Ascending aorta (tissue), 2 donors: ENCODE data around the gene EMILIN2. TPM values are rescaled to one million over a fixed set of nuclear protein-coding genes. Genes with fewer than 3 reads are reported as not detected.

Experiments used
- DNase-seq, 2 donors: peaks; one replicate each; pipeline ENCODE4 v3.0.0-alpha.2; 2019; ENCODE audit warnings: low spot score in 2 of 2
- H3K27ac ChIP-seq, 2 donors: fragments of 200-600 bp; sonication (generic); one replicate each; pipeline ENCODE4 v1.5.1; 2016 to 2017; ENCODE audit warnings: mild to moderate bottlenecking in 1 of 2
- H3K27me3 ChIP-seq: fragments of 200-600 bp; sonication (generic); one replicate; pipeline ENCODE4 v1.5.1; 2017
- H3K36me3 ChIP-seq, 2 donors: fragments of 200-600 bp; sonication (generic); one replicate each; pipeline ENCODE4 v1.5.1; 2016
- H3K4me1 ChIP-seq, 2 donors: fragments of 200-600 bp; sonication (generic); one replicate each; pipeline ENCODE4 v1.5.1; 2016 to 2017; ENCODE audit warnings: mild to moderate bottlenecking in 1 of 2
- H3K4me3 ChIP-seq, 2 donors: fragments of 200-600 bp; sonication (generic); one replicate each; pipeline ENCODE4 v1.5.1; 2016 to 2017; ENCODE audit warnings: mild to moderate bottlenecking in 1 of 2
- H3K9me3 ChIP-seq, 2 donors: fragments of 200-600 bp; sonication (generic); one replicate each; pipeline ENCODE4 v1.5.1; 2016
- CTCF ChIP-seq, 3 experiments: fragments of 200-600 bp in 2 of 3; fragments of 450-650 bp in 1 of 3; sonication (generic) in 2 of 3; IDR thresholded peaks; one replicate each; pipeline ENCODE4 v1.5.1; 2016 to 2019; ENCODE audit warnings: antibody characterized with exemption in 3 of 3, mild to moderate bottlenecking in 1 of 3, moderate library complexity in 1 of 3
- intact Hi-C: fragments of 100-400 bp; cut with DNase I; formaldehyde crosslinking; loops from one replicate; pipeline ENCODE4 v1.15.1; 2023
- total RNA-seq: library from RNA; depleted of rRNA; stranded (reverse); fragments of >200 nt; gene quantifications from one replicate; pipeline ENCODE4 v1.1.0, GENCODE V29; 2016

Gene EMILIN2
- total RNA-seq, 1 donor from 2014 or later, result 22.4 TPM

DNA sequence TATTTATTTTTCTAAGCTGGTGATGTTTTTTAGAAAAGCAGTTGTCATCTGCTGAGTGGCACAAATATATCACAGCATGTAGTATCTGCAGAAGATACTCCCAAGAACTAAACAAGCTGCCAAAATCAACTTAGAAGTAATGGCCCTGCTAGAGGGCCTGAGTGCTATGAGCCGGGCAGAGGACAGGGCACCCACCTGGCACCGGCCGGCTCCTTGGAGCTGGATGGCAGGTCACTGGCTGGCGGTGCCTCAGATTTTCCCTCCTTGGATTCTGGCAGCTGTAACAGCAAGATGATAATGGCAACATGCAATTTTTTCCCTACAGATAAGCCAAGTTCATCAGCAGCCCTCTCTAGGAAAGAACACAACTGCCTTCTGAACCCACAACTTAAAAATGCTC is 79.7 kb downstream of the EMILIN2 start:
- Histone ChIP-seq H3K36me3 (peaks cover 75 to 80% of the 10 kb centered on the region in 2 donors), H3K9me3 (no peaks in the 10 kb centered on the region), H3K27ac (no peak overlapping the region), H3K4me1 (no peaks in the 10 kb centered on the region), H3K27me3 (no peaks in the 10 kb centered on the region), H3K4me3 (no peak overlapping the region)
- DNase-seq, result no peak
- TF ChIP-seq CTCF (IDR thresholded peaks at IDR 0.05), result no peak
- intact Hi-C loops, result no loop called here

- DNase-seq, result no peak
- no peak for TF ChIP-seq CTCF (IDR thresholded peaks at IDR 0.05)
- no peak overlapping the region for H3K4me3 ChIP-seq
- H3K4me1 ChIP-seq, result peaks cover 0 to 4% of the 10 kb centered on the region in 2 donors
- H3K9me3 ChIP-seq, result no peaks in the 10 kb centered on the region
- no peaks in the 10 kb centered on the region for H3K27me3 ChIP-seq
- peaks cover 69 to 70% of the 10 kb centered on the region in 2 donors for H3K36me3 ChIP-seq
- H3K27ac ChIP-seq, result no peak overlapping the region
- intact Hi-C loops, result no loop called here
Observed at GRCh38 chr18:2927745-2928144, 80.9 kb downstream of the EMILIN2 start.

GRCh38 chr18:2932247-2933181 is 85.7 kb downstream of the EMILIN2 start:
- peak; percentile 66 to 72 (median 70) for TF ChIP-seq CTCF (IDR thresholded peaks at IDR 0.05)
- no peak for DNase-seq
- intact Hi-C loops, result loop anchor here (1.0 to 5.0 kb wide), 5 partner anchors 52 to 314 kb away; no protein-coding TSS in a partner anchor
- Histone ChIP-seq H3K4me3 (no peak overlapping the region), H3K27me3 (no peaks in the 10 kb centered on the region), H3K27ac (no peak overlapping the region), H3K9me3 (no peaks in the 10 kb centered on the region), H3K4me1 (peaks cover 0 to 11% of the 10 kb centered on the region in 2 donors), H3K36me3 (peaks cover 38 to 45% of the 10 kb centered on the region in 2 donors)

- intact Hi-C loops, result loop anchor here (2.0 to 5.0 kb wide), 3 partner anchors 51 to 218 kb away; no protein-coding TSS in a partner anchor
- Histone ChIP-seq H3K4me1 (peaks cover 0 to 11% of the 10 kb centered on the region in 2 donors), H3K27me3 (no peaks in the 10 kb centered on the region), H3K4me3 (no peak overlapping the region), H3K9me3 (no peaks in the 10 kb centered on the region), H3K27ac (no peak overlapping the region), H3K36me3 (peaks cover 33 to 44% of the 10 kb centered on the region in 2 donors)
- DNase-seq, result no peak
- TF ChIP-seq CTCF (IDR thresholded peaks at IDR 0.05), result no peak
Observed at GRCh38 chr18:2933995-2934394, 87.2 kb downstream of the EMILIN2 start.

- H3K27ac ChIP-seq, result peak overlapping the region in 1 of 2 donors; percentile 17
- no peak for TF ChIP-seq CTCF (IDR thresholded peaks at IDR 0.05)
- no peak for DNase-seq
- intact Hi-C loops, result no loop called here
- peaks cover 0 to 11% of the 10 kb centered on the region in 2 donors for H3K4me1 ChIP-seq
- no peaks in the 10 kb centered on the region for H3K9me3 ChIP-seq
- no peak overlapping the region for H3K4me3 ChIP-seq
- peaks cover 32 to 53% of the 10 kb centered on the region in 2 donors for H3K36me3 ChIP-seq
- H3K27me3 ChIP-seq, result no peaks in the 10 kb centered on the region
Observed at GRCh38 chr18:2935438-2936192, 88.8 kb downstream of the EMILIN2 start.
